ENCODE data around the gene ME3. TPM values are rescaled to one million over a fixed set of nuclear protein-coding genes. Genes with fewer than 3 reads are reported as not detected.
A peak's percentile ranks its signal among the peaks of the same experiment; 100 is the strongest.
"Not testable (repeated sequence)": the region's sequence is repeated elsewhere in the genome, so short reads cannot be mapped to it uniquely, and the experiment has no call there.

ME3 gene
- total RNA-seq, 1 experiment from 2014 or later: 70.1 TPM

- peak; percentile 67 for DNase-seq (ENCODE audit: low spot score)
Observed at GRCh38 chr11:86559311-86559945, 113.0 kb downstream of the ME3 start.

GRCh38 chr11:86558841-86559240 is 113.6 kb downstream of the ME3 start:
- no peak for DNase-seq (ENCODE audit: low spot score)

DNA sequence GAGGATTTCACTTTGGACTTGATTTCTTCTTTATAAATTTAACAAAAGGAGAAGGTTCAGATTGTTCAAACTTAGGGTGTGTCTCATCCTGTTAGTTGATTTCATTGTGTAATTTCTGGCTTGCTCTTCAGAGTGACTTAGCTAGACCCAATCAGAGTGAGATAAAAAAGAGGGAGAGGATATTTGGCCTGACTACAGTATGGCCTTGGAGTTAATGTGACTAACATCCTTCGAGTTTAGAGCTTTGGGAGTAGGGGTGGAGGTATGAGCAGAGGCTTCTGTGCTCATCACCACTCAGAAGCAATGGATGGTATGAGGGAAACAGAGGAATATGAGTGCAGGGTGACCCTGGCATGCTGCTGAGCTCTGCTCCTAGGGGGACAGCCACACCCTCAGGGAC is 114.2 kb downstream of the ME3 start:
- no peak for DNase-seq (ENCODE audit: low spot score)

DNA sequence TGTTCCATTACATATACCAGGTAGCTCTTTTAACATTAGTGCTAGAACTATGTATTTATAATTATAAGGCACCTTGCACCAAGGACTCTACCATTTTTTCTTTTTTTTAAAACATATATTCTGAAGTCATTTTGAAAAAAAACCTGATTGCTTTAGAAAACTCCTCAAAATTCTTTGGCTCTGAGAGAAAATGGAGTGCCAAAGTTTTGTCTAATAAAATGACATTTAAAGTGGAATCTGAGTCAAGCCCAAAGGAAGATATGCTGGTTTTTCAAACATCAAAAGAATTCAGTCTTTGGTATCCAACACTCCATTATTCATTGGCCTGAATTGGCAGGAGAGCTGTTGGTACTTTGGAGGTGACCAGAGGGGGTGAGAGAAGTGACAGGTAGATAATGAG is 116.5 kb downstream of the ME3 start:
- no peak for DNase-seq (ENCODE audit: low spot score)

GRCh38 chr11:86555401-86555800 is 117.0 kb downstream of the ME3 start:
- DNase-seq (ENCODE audit: low spot score): no peak

DNA sequence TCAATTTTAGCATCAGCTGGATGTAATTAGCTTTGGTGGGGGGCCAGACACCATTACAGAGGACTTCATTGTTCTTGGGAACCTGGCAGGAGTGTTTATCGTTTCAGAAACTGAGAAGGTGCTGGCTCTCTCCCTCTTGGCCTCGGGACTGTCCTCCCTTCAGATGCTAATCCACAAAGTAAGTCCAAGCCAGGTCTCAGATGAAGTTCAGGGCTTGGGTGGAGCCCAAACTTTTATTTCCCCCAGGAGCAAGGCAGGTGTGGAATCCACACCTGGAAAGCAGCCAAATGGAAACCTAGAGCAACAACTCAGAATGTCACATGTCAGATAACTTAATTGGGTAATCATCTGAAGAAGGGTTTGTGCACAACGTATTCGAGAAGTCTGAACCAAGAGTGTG is 119.2 kb downstream of the ME3 start:
- peak; percentile 82 for DNase-seq (ENCODE audit: low spot score)

DNA sequence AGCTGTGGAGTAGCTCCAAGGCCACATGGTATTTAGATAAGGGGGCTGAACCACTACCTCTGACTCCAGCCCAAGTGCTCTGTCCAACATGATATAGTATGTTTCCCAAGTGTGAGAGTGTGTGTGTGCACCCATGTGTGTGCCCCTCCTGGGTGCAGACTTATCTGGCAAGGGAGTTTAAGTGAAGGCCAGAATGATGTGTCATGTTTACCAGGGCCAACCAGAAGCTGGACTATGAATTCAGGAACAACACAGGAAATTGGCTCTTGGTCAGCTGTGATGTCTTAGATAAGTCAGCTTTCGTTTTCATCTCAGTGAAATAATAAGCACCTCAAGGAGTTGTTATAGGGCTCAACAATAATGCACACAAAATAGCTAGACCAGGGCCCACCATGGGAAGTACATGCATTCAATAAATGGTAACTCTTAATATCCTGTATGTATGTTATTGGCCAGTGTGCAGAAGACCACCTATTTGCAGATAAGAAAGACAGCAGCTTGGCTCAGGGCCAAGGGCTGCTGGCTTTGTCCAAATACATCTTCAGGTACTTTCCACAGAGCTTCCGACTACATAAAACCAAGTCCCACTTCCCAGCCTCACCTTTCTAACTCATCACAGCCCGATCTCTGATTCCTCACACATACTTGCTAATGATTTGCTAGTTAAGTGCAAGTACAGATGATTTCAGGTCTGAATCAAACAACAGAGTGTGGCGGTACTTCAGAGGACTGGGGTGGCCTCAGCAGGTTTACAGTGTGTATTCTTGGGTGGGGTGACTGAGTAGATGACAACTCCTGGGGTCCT is 120.9 kb downstream of the ME3 start:
- peak; percentile 87 for DNase-seq (ENCODE audit: low spot score)

DNA sequence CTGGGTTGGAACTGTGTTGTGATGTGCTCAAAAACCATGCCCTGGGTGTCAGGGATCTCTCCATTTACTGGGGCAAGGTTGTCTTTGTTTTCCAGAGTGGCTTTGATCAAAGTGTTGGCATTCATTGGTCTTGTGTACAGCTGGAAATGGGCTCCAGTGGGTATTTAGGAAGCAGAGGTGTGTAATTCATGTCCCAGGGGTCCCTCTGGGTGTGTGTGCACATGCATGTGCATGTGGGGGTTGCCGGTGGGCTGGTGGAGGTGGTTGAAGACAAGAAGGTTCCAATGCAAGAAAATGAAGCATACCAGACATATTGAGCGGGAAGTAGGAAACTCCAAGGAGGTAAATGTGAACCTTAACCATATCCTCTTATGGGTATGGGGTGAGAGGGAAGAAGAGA is 121.7 kb downstream of the ME3 start:
- DNase-seq (ENCODE audit: low spot score): no peak

GRCh38 chr11:86548271-86548917 is 124.0 kb downstream of the ME3 start:
- no peak for DNase-seq (ENCODE audit: low spot score)

GRCh38 chr11:86547727-86548126 is 124.7 kb downstream of the ME3 start:
- DNase-seq (ENCODE audit: low spot score): no peak

DNA sequence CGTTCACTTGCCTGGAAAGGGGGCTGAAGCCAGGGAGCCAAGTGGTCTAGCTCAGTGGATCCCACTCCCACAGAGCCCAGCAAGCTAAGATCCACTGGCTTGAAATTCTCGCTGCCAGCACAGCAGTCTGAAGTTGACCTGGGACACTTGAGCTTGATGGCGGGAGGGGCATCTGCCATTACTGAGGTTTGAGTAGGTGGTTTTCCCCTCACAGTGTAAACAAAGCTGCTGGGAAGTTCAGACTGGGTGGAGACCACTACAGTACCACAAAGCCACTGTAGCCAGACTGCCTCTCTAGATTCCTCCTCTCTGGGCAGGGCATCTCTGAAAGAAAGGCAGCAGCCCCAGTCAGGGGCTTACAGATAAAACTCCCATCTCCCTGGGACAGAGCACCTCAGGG is 131.1 kb downstream of the ME3 start:
- DNase-seq (ENCODE audit: low spot score): not testable (repeated sequence)

DNA sequence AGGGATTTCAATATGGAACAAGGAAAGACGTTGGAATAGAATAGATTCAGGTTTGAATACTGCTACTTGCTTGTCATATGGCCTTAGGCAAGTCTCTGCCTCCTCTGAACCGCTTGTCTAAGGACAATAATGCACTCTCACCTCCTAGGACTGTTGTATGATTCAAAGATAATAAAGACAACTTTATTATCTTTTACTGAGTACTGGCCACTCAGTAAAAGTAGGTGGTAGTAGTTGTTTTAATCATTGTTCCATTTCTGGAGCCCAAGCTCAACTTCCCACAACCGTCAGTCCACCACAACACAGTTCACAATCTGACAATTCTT is 134.2 kb downstream of the ME3 start:
- no peak for DNase-seq (ENCODE audit: low spot score)

- no peak for DNase-seq (ENCODE audit: low spot score)
Observed at GRCh38 chr11:86537541-86538222, 134.7 kb downstream of the ME3 start.

GRCh38 chr11:86535773-86536172 is 136.6 kb downstream of the ME3 start:
- no peak for DNase-seq (ENCODE audit: low spot score)

- peak; percentile 69 for DNase-seq (ENCODE audit: low spot score)
Observed at GRCh38 chr11:86524620-86525352, 147.6 kb downstream of the ME3 start.

- DNase-seq (ENCODE audit: low spot score): peak; percentile 82
Observed at GRCh38 chr11:86523738-86524619, 148.4 kb downstream of the ME3 start.

DNA sequence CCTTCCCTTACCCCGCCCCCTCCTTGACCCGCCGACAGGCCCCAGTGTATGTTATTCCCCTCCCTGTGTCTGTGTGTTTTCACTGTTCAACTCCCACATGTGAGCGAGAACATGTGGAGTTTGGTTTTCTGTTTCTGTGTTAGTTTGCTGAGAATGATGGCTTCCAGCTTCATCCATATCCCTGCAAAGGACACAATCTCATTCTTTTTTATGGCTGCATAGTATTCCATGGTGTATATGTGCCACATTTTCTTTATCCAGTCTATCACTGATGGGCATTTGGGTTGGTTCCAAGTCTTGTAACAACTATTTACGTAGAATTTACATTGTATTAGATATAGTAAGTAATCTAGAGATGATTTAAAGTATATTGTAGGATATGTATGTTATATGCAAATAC is 149.9 kb downstream of the ME3 start:
- DNase-seq (ENCODE audit: low spot score): not testable (repeated sequence)

GRCh38 chr11:86519064-86519911 is 153.1 kb downstream of the ME3 start:
- no peak for DNase-seq (ENCODE audit: low spot score)

GRCh38 chr11:86518211-86518610 is 154.2 kb downstream of the ME3 start:
- DNase-seq (ENCODE audit: low spot score): no peak

- DNase-seq (ENCODE audit: low spot score): no peak
Observed at GRCh38 chr11:86517557-86517956, 154.9 kb downstream of the ME3 start.
